HL-60 (cell line): Measurements from ENCODE around the gene MYOM1.

Experiments
- DNase-seq, 2 experiments: peaks; one replicate each; pipeline ENCODE4 v3.0.0-alpha.2; 2010 to 2020; ENCODE audit warnings: low read depth in 1 of 2, low spot score in 1 of 2
- H3K27ac ChIP-seq: fragments of 250-450 bp; sonication (Bioruptor Pico); replicated peaks from 2 replicates; pipeline ENCODE4 v1.5.1; 2020; ENCODE audit warnings: mild to moderate bottlenecking, moderate library complexity
- H3K27me3 ChIP-seq: fragments of 250-450 bp; sonication (Bioruptor Pico); 2 replicates; pipeline ENCODE4 v1.5.1; 2021; ENCODE audit warnings: mild to moderate bottlenecking, moderate library complexity; ENCODE audit not compliant: insufficient read depth, poor library complexity, severe bottlenecking
- H3K4me3 ChIP-seq: replicated peaks from 2 replicates; pipeline ENCODE4 v1.5.1; 2011; ENCODE audit warnings: mild to moderate bottlenecking, control low read depth, low read length; ENCODE audit not compliant: insufficient read depth
- CTCF ChIP-seq: IDR thresholded peaks from one replicate; pipeline ENCODE4 v1.5.1; 2011; ENCODE audit warnings: low read length, control low read depth, inconsistent platforms; ENCODE audit not compliant: insufficient read depth
- GABPA ChIP-seq: IDR thresholded peaks from 2 replicates; pipeline ENCODE4 v1.6.1; 2012; ENCODE audit warnings: low read depth
- POLR2AphosphoS5 ChIP-seq: IDR thresholded peaks from 2 replicates; pipeline ENCODE4 v1.6.1; 2012; ENCODE audit warnings: low read depth
- REST ChIP-seq: IDR thresholded peaks from 2 replicates; pipeline ENCODE4 v1.6.1; 2012; ENCODE audit warnings: low read depth; ENCODE audit not compliant: insufficient replicate concordance
- SPI1 ChIP-seq: IDR thresholded peaks from 2 replicates; pipeline ENCODE4 v1.6.1; 2012; ENCODE audit warnings: low read depth, mild to moderate bottlenecking, borderline replicate concordance

MYOM1 gene

GRCh38 chr18:3114026-3114425, 105.7 kb downstream of the MYOM1 start:
- TF ChIP-seq POLR2AphosphoS5 (no peak), GABPA (no peak)
- H3K27me3 ChIP-seq, result no peaks in the 10 kb centered on the region
- DNase-seq, result no peak
- no peak overlapping the region for H3K4me3 ChIP-seq
- no peak overlapping the region for H3K27ac ChIP-seq

GRCh38 chr18:3111523-3112240, 108.1 kb downstream of the MYOM1 start:
- Histone ChIP-seq H3K27me3 (no peaks in the 10 kb centered on the region), H3K27ac (no peak overlapping the region), H3K4me3 (no peak overlapping the region)
- no peak for DNase-seq
- TF ChIP-seq REST (no peak), GABPA (no peak), CTCF (no peak), POLR2AphosphoS5 (no peak), SPI1 (no peak)

GRCh38 chr18:3110034-3110752, 109.6 kb downstream of the MYOM1 start:
- no peak overlapping the region for H3K27ac ChIP-seq
- no peak overlapping the region for H3K4me3 ChIP-seq
- no peaks in the 10 kb centered on the region for H3K27me3 ChIP-seq
- DNase-seq, result no peak
- TF ChIP-seq GABPA, result no peak
- no peak for TF ChIP-seq REST
- no peak for TF ChIP-seq CTCF
- no peak for TF ChIP-seq SPI1
- TF ChIP-seq POLR2AphosphoS5, result no peak

- Histone ChIP-seq H3K4me3 (no peak overlapping the region), H3K27me3 (no peaks in the 10 kb centered on the region), H3K27ac (no peak overlapping the region)
- no peak for DNase-seq
- TF ChIP-seq GABPA, result no peak
- TF ChIP-seq POLR2AphosphoS5, result no peak
- no peak for TF ChIP-seq SPI1
- no peak for TF ChIP-seq CTCF
- no peak for TF ChIP-seq REST
These were observed 112.0 kb downstream of the MYOM1 start for GRCh38 chr18:3107740-3108151.
